GM18526 (cell line): ENCODE results near the gene SORCS2.

Source experiments
- POLR2A ChIP-seq: IDR thresholded peaks from 3 replicates; pipeline ENCODE4 v1.6.1; 2011; ENCODE audit not compliant: insufficient read length; ENCODE audit errors: extremely low read depth

Gene SORCS2

DNA sequence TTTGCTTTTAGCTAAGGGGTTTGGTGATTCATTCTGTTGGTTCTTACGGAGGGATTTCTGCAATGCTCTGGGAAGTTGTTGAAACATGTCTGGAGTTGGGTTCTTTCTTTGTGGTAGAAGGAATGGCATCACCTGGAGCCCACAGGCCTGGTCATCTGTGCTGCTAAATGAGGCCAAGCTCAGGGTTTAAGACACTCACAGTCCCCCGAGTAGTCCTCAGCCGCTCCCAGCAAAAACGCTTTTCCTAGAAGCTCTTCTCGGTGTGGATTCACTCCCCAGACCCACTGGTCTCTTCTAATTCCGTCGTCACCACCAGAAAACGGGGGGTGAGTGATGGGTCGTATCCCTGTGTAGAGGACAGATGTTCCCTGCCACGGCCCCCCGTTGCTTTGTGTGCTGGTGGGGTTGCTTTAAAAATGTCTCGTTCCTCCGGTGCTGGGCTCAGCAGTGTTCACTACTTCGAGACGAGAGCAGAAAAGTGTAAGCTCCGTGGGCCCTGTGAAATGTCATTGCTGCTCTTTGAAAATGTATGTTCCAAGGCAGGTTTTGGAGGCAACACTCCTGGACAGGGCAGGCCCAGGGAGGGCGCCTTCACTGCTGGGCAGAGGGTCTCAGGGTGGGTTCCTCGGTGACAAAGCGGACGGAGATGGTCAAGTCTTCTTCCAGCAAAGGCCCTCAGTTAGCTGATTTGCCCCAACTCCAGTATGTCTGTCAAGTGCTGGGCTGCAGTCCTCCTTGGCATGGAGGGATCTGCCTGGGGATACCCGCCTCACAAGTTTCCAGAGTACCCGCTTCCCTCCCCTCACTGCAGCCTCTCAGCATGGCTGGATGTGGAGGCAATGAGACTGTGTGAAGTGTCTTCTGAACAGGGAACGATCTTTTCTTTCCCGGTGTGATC, 205.1 kb downstream of the SORCS2 start:
- no peak for TF ChIP-seq POLR2A

DNA sequence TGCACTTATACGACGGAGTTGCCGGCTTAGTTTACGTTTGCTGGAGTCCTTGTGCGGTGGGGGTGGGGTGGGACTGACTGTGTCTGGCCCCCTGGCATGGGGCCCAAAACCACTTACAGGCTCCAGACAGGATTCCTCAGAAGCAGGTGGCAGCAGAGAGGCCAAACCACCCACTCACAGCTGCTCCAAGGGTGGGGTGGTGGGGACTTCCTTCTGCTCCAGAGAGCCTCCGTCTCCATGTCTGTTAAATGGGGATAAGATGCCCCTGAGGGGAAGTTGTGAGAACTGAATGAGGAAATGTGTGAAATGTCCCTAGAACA, 205.7 kb downstream of the SORCS2 start:
- TF ChIP-seq POLR2A: no peak

DNA sequence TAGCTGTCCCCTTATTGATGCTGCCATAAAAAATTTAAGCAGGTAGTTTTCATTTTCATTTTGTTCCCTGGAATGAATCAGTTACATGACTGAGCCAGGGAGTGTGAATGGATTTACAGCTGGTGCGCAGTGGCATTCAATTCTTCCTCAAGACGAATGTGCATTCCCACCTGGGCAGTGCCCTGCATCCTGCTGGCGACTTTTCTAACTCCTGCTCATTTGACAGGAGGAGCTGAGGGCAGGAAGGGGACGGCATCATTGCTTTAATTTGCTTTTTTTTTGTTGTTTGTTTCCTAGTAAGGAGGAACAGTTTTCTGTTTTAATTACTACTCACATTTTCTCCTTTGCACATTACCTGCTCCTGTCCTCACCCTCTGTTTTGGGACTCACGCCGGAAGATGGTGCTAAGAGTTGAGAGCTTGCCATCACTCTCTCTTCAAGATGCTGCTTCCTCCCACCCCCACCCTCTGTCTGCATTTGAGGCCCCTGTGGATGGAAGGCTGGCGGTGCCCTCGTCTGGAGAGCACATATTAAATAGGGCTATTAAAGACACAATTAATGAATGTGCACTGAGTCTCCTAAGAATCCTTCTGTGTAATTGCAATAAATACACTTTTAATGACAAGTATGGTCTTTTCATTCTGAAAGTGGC, 206.6 kb downstream of the SORCS2 start:
- TF ChIP-seq POLR2A: no peak

DNA sequence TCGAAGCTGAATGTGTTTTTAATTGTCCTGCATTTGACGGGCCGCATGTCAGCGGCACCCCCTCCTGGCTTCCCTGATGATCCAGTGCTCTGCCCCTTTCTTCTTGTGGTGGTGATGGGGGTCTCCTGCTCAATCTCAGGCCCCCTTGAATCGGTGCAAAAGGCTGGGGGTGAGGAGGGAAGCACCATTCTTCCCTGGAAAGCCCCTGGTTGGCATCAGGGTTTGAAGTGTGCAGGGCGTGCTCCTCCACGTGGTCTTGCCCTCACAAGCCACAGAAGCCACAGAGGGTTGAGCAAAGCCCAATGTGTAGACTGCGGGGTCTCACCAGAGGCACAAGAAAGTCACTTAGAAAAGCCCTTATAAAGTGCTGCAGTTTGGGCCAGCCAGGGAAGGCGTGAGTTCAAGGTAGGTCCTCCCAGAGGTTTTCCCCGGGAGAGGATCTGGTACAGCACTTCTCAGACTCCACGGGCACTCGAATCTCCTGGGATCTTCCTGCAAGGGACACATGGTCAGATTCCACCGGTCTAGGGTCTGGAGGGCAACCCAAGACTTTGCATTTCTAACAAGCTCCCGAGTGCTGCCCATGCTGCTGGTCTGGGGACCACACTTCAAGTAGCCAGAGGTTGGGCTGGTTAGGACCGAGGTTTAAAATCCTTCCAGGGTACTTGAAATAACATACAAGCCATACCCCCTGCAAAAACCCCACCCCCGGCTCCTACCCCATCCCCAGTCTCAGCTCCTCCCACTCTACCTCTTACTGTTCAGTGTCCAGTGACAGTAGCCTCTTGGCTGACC, 207.3 kb downstream of the SORCS2 start:
- no peak for TF ChIP-seq POLR2A

DNA sequence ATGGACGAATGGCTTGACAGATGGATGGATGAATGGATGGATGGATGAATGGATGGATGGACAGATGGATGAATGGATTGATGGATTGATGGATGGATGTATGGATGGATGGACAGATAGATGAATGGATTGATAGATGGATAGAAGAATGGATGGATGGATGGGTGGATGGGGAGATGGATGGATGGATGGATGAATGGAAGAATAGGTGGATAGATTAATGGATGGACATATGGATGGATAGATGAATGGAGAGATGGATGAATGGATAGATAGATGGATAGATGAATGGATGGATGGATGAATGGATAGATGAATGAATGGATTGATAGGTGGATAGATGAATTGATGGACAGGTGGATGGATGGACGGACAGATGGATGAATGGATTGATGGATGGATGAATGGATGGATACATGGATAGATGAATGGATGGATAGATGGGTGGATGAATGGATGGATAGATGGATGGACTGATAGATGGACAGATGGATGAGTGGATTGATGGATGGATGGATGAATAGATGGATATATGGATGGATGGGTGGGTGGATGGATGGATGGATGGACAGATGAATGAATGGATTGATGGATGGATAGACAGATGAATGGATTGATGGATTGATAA, 208.4 kb downstream of the SORCS2 start:
- TF ChIP-seq POLR2A: no peak

DNA sequence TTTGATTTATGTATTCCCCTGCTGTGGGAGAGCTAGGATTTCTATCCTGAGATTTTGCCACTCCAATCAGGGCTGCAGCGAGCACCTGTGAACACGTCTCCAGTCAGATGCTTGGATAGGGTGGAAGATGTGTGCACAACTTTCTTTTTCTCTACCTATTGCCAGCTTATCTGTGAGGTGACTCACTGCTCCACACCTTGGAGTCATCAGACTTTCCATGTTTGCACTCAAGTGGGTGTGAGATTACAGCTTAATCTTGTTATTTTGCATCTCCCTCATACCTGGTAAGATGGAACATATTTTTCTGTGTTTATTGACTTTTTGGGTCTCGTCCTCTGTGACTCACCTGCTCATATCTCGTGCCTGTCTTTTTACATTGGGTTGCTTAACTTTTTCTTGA, 210.2 kb downstream of the SORCS2 start:
- no peak for TF ChIP-seq POLR2A

DNA sequence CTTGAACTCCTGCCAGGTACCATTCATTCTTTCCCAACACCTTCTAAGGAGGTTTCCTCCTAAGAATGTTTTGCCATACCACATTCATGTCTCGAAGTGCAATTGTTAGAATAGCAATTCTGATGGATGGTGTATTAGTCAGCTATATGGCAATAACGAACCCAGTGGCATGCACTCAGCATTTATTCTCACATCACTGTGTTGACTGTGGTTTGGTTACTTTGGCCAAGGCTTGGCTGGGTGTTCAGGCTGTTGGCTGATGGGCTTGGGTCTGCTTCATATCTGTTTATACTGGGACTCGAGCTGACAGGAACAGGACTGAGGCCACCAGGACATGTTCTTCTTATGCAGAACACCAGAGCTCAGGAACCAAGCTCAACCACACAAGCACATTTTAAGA, 210.7 kb downstream of the SORCS2 start:
- TF ChIP-seq POLR2A: no peak

DNA sequence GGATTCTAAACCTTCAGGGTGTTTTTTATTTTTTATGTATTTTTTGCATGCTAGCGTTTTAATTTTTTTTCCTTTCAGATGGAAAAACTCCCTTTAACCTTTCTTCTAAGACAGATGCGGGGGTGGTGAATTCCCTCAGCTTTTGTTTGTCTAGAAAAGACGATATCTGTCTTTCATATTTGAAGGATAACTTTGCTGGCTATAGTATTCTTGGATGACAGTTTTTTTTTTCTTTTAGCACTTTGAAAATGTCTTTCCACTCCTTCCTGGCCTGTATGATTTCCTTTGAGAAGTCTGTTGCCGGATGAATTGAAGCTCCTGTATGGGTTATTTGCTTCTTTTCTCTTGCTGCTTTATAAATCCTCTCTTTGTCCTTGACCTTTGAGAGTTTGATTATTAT, 215.8 kb downstream of the SORCS2 start:
- TF ChIP-seq POLR2A: no peak

DNA sequence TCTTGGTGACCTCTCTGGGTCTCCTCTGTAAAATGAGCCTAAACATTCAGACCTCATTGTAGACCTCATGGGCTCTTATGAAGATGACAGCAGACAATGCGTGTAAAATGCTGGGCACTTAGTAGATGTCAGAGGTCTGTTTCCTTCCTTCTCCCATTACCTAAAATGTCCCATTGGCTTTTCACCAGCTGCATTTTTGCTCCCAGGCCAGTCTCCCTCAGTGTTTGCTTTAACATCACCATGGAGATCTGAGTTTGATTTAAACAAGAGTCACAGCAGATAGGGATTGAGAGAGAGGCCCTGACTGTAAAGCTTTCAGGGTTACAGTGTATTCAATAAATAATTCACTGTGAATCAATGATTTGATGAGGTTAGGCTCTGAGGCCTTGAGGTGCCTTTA, 218.1 kb downstream of the SORCS2 start:
- no peak for TF ChIP-seq POLR2A

DNA sequence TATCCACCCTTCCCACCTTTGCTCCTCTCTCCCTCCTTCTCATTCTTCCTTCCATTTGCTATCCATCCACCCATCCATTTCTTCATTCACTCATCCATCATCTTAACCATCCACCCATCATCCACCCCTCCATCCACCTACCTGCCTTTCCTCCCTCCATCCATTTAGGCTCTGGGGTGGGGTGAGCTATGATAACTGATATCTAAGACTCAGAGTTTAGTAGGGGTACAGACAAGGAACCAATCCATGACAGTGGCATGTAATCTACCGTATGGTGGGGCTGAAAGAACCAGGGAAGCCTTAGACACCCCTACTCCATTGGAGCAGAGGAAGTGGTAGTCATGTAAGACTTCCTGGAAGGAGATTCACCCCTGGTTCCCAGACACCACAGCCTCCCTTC, 219.2 kb downstream of the SORCS2 start:
- TF ChIP-seq POLR2A: no peak

DNA sequence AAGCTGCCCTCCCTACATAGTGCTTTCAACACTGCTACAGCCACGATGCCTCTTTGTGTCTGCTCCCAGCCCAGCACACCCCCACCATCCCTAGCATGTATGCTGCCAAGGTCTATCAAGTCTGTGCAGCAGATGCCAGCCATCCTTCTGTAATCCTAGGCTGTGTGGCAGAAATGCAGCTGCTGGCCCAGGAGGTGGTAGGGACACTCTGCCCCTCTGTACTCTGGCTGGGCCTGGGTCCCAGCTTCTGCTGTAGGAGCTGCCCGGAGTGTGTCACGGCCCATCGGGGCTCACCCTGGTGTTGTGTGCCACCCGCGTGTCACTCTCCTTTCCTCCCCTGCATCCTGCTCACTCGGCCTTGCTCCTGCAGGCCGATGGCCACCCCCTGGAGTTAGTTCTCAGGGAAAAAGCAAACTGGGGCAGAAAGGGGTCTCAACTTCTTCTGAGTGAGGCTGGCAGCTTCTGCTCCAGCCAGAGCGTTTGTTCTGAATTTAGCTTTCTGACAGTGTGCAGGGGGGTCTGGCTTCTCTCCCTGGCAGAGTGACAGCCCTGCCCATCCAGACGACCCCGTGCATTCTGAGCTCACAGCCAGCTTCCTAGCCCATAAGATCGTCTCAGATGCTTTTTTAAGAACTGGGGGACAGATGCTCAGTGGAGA, 219.7 kb downstream of the SORCS2 start:
- no peak for TF ChIP-seq POLR2A

DNA sequence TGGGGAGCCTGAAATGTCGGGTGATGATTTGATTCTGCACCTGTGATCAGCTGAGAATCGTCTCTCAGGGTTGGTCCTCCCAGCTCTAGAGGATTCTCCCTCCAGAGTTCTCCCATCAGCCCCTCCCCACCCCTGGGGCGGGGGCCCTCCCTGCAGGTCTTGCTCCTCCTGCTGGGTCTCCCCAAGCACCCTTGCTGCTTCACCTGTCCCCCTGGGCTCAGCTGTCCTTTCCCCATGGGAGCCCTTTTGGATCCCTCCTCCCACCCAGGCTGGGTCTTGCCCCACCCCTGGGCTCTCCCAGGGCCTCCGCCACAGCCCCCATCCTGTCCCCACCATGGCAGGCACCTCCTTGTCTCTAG, 220.2 kb downstream of the SORCS2 start:
- TF ChIP-seq POLR2A: no peak

DNA sequence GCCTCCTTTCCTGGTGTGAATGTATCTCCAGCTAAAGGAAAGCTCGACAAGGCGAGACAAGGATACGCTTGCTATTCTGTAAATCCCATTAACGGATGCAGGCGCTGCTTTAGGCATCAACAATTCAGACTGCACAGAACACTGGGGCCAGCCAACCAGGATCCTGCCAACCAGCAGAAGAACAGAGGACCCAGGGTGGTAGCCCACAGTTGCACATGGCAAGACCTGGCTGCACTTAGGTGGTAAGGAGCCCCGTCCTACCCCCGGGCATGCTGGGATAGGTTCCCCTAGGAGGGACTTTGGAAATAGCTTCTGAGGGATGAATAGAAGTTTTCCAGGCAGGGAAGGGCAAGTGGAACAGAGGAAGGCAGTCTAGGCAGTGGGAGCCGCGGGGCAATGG, 221.7 kb downstream of the SORCS2 start:
- TF ChIP-seq POLR2A: no peak

DNA sequence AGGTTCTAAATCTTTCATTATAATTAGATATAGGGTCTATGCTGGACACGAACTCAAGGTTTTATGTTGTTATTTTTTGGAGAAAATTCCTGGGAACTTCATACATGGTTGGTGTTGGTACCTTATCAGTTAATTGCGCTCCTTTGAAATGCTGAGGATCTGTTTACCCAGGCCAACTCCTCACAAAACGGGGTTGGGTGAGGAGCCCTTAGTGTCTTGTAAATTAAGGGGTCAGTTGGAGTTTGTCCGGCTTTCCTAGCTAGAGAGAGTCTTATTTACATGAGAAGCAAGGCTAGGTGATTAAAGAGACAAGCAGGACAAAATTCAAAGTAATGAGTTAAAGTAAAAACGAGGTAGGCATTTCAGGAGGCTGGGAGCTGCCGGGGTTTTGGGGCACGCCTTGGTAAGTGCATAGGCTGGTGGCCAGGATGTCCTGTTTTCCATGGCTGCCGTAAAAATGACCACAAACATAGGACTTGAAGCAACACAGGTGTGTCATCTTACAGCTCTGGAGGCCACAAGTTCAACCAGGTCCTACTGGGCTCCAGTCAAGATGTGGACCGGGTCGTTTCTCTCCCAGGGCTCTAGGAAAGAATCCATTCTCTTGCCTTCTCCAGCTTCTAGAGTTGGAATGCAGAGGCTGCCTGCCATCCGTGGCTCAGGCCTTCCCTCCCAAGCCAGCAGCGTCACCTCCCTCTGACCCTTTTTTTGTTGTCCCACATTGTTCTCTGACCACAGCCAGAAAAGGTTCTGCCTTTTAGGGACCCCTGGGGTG, 222.6 kb downstream of the SORCS2 start:
- TF ChIP-seq POLR2A: no peak
